HepG2 (cell line): ENCODE measurements around the gene VDAC2. TPM values are rescaled to one million over a fixed set of nuclear protein-coding genes. Genes with fewer than 3 reads are reported as not detected.

Experiments used
- AFF4 ChIP-seq: sonication (generic); formaldehyde crosslinking; IDR thresholded peaks from 2 replicates; pipeline ENCODE4 v1.4.0; 2020; ENCODE audit warnings: missing genetic modification reagents
- ATF2 ChIP-seq: sonication (generic); formaldehyde crosslinking; IDR thresholded peaks from 2 replicates; pipeline ENCODE4 v1.4.0; 2020; ENCODE audit warnings: missing genetic modification reagents
- DZIP1 ChIP-seq: sonication (generic); formaldehyde crosslinking; IDR thresholded peaks from 2 replicates; pipeline ENCODE4 v1.5.0; 2020; ENCODE audit warnings: mild to moderate bottlenecking, missing genetic modification reagents
- ISX ChIP-seq: sonication (generic); formaldehyde crosslinking; conservative IDR thresholded peaks from 2 replicates; pipeline ENCODE4 v1.5.0; 2020; ENCODE audit warnings: missing genetic modification reagents
- KLF15 ChIP-seq: sonication (generic); formaldehyde crosslinking; IDR thresholded peaks from 2 replicates; pipeline ENCODE4 v1.8.1; 2023; ENCODE audit warnings: borderline replicate concordance, mild to moderate bottlenecking, inconsistent platforms, missing genetic modification reagents, mixed read lengths
- MAFG ChIP-seq: sonication (generic); formaldehyde crosslinking; IDR thresholded peaks from 2 replicates; pipeline ENCODE4 v1.5.1; 2020; ENCODE audit warnings: mild to moderate bottlenecking, missing genetic modification reagents
- NONO ChIP-seq, 2 experiments: fragments of 450-650 bp in 1 of 2; sonication (generic) in 1 of 2; formaldehyde crosslinking in 1 of 2; IDR thresholded peaks in 1 of 2; conservative IDR thresholded peaks in 1 of 2; 2 replicates each; pipeline versions ENCODE4 v1.6.1 to v1.8.0; 2017 to 2022; ENCODE audit warnings: mild to moderate bottlenecking in 1 of 2, missing genetic modification reagents in 1 of 2, moderate library complexity in 1 of 2
- PAX8 ChIP-seq: sonication (generic); formaldehyde crosslinking; IDR thresholded peaks from 2 replicates; pipeline ENCODE4 v1.8.0; 2022; ENCODE audit warnings: mild to moderate bottlenecking, missing genetic modification reagents, borderline replicate concordance
- SP2 ChIP-seq: sonication (generic); formaldehyde crosslinking; IDR thresholded peaks from 2 replicates; pipeline ENCODE4 v1.5.1; 2020; ENCODE audit warnings: mild to moderate bottlenecking, missing genetic modification reagents
- SRSF9 ChIP-seq: fragments of 200-400 bp; formaldehyde crosslinking; IDR thresholded peaks from 2 replicates; pipeline ENCODE4 v1.6.1; 2018; ENCODE audit warnings: borderline replicate concordance, mild to moderate bottlenecking, low read depth, low read length; ENCODE audit not compliant: insufficient read depth, poor library complexity, severe bottlenecking
- THAP8 ChIP-seq: sonication (generic); formaldehyde crosslinking; IDR thresholded peaks from 2 replicates; pipeline ENCODE4 v1.5.1; 2020; ENCODE audit warnings: missing genetic modification reagents, mild to moderate bottlenecking, borderline replicate concordance
- TMF1 ChIP-seq: sonication (generic); formaldehyde crosslinking; IDR thresholded peaks from 2 replicates; pipeline ENCODE4 v1.8.1; 2022; ENCODE audit warnings: low read depth, missing genetic modification reagents
- ZBTB2 ChIP-seq: sonication (generic); formaldehyde crosslinking; IDR thresholded peaks from 2 replicates; pipeline ENCODE4 v1.8.0; 2022; ENCODE audit warnings: low read depth, missing genetic modification reagents
- ZNF143 ChIP-seq: sonication (generic); formaldehyde crosslinking; IDR thresholded peaks from 2 replicates; pipeline ENCODE4 v1.4.0; 2020; ENCODE audit warnings: missing genetic modification reagents
- ZNF430 ChIP-seq: sonication (generic); formaldehyde crosslinking; IDR thresholded peaks from 2 replicates; pipeline ENCODE4 v1.9.0; 2021; ENCODE audit warnings: mild to moderate bottlenecking, missing genetic modification reagents
- ZNF501 ChIP-seq: sonication (generic); formaldehyde crosslinking; IDR thresholded peaks from 2 replicates; pipeline ENCODE4 v1.5.1; 2020; ENCODE audit warnings: mild to moderate bottlenecking, moderate library complexity, missing genetic modification reagents
- ZNF550 ChIP-seq: sonication (generic); formaldehyde crosslinking; IDR thresholded peaks from 2 replicates; pipeline ENCODE4 v1.4.0; 2020; ENCODE audit warnings: mild to moderate bottlenecking, missing genetic modification reagents, borderline replicate concordance
- ZNF746 ChIP-seq: sonication (generic); formaldehyde crosslinking; IDR thresholded peaks from 2 replicates; pipeline ENCODE4 v1.8.0; 2022; ENCODE audit warnings: mild to moderate bottlenecking, missing genetic modification reagents
- polyA plus RNA-seq, 8 experiments: library from polyadenylated mRNA; depleted of rRNA in 3 of 8; stranded (reverse) in 7 of 8; unstranded in 1 of 8; fragments of >200 nt; fragmentation: Illumina TruSeq in 4 of 8; extraction: Trizol in 4 of 8; gene quantifications; 2 replicates each; pipeline versions ENCODE4 v1.2.1 to v1.2.3, GENCODE V29; 2011 to 2016; ENCODE audit warnings: low read depth in 4 of 8, missing spikeins in 1 of 8, mixed read lengths in 1 of 8; ENCODE audit not compliant: insufficient read depth in 1 of 8
- total RNA-seq, 5 experiments: library from RNA; depleted of rRNA; stranded (reverse); fragments of >200 nt; fragmentation: Illumina TruSeq; extraction: Trizol; gene quantifications; 2 replicates each; pipeline ENCODE4 v1.2.3, GENCODE V29; 2016; ENCODE audit warnings: low read depth in 1 of 5

VDAC2 gene
- total and polyA plus RNA-seq, 2 of the 13 experiments (the other 11 are each of a cell fraction or from before 2014, with no cell fraction given), result 67.9 to 222 TPM

- TF ChIP-seq ATF2 (CRISPR knock-in tag) (no peak), PAX8 (no peak), NONO (IDR thresholded peaks at IDR 0.05) (no peak), NONO (CRISPR knock-in tag; conservative IDR thresholded peaks at IDR 0.05) (no peak), KLF15 (CRISPR knock-in tag) (no peak), SRSF9 (no peak), SP2 (CRISPR knock-in tag) (no peak), ZBTB2 (CRISPR knock-in tag) (no peak), AFF4 (CRISPR knock-in tag) (no peak), ZNF501 (CRISPR knock-in tag) (peak; percentile 45; the same call in 1 of the 2 replicates), ZNF430 (CRISPR knock-in tag) (no peak), TMF1 (CRISPR knock-in tag) (no peak), MAFG (CRISPR knock-in tag) (no peak), THAP8 (CRISPR knock-in tag) (no peak), ISX (CRISPR knock-in tag) (no peak), DZIP1 (CRISPR knock-in tag) (no peak), ZNF143 (no peak), ZNF550 (CRISPR knock-in tag) (no peak), ZNF746 (CRISPR knock-in tag) (no peak)
Measured at GRCh38 chr10:75261813-75262705, 51.5 kb downstream of the VDAC2 start (continued).
